Fibroblast of lung (primary cell): Measurements from ENCODE around the gene RAB9A. TPM values are rescaled to one million over a fixed set of nuclear protein-coding genes. Genes with fewer than 3 reads are reported as not detected.
"Not testable (repeated sequence)": the region's sequence is repeated elsewhere in the genome, so short reads cannot be mapped to it uniquely, and the experiment has no call there.

Experiments
- DNase-seq, 2 donors: peaks; one replicate each; pipeline versions ENCODE4 v3.0.0 to v3.0.0-alpha.2; 2010; ENCODE audit warnings: low read depth in 2 of 2
- H2AFZ ChIP-seq: 2 replicates; pipeline ENCODE4 v1.5.1; 2012; ENCODE audit warnings: low read length, control low read depth, inconsistent platforms
- H3K27ac ChIP-seq: 2 replicates; pipeline ENCODE4 v1.5.1; 2011; ENCODE audit warnings: low read length, control low read depth; ENCODE audit not compliant: insufficient read depth
- H3K27me3 ChIP-seq: 2 replicates; pipeline ENCODE4 v1.5.1; 2011; ENCODE audit warnings: mild to moderate bottlenecking, low read length; ENCODE audit not compliant: control insufficient read depth, insufficient read depth
- H3K36me3 ChIP-seq: 2 replicates; pipeline ENCODE4 v1.5.1; 2011; ENCODE audit warnings: low read length; ENCODE audit not compliant: control insufficient read depth, insufficient read depth
- H3K4me1 ChIP-seq: 2 replicates; pipeline ENCODE4 v1.5.1; 2011; ENCODE audit warnings: low read length; ENCODE audit not compliant: control insufficient read depth, insufficient read depth; ENCODE audit errors: extremely low read depth
- H3K4me2 ChIP-seq: 2 replicates; pipeline ENCODE4 v1.5.1; 2011; ENCODE audit warnings: low read length, control low read depth; ENCODE audit not compliant: insufficient read depth; ENCODE audit errors: extremely low read depth
- H3K4me3 ChIP-seq, 4 experiments: fragments of 200-600 bp in 1 of 4; sonication (generic) in 1 of 4; replicated peaks in 1 of 4; 2 replicates each; pipeline ENCODE4 v1.5.1; 2011 to 2016; ENCODE audit warnings: low read length in 4 of 4, low read depth in 3 of 4, mild to moderate bottlenecking in 3 of 4, control low read depth in 2 of 4, inconsistent platforms in 1 of 4, mixed read lengths in 1 of 4; ENCODE audit not compliant: insufficient read depth in 1 of 4; ENCODE audit errors: control extremely low read depth in 1 of 4
- H3K79me2 ChIP-seq: 2 replicates; pipeline ENCODE4 v1.5.1; 2012; ENCODE audit warnings: mild to moderate bottlenecking, low read length, inconsistent platforms; ENCODE audit not compliant: control insufficient read depth, insufficient read depth
- H3K9ac ChIP-seq: 2 replicates; pipeline ENCODE4 v1.5.1; 2011; ENCODE audit warnings: mild to moderate bottlenecking, low read length, control low read depth; ENCODE audit not compliant: insufficient read depth
- H3K9me3 ChIP-seq: 2 replicates; pipeline ENCODE4 v1.5.1; 2012; ENCODE audit warnings: low read depth, low read length; ENCODE audit not compliant: control insufficient read depth, insufficient read depth
- H4K20me1 ChIP-seq: 2 replicates; pipeline ENCODE4 v1.5.1; 2011; ENCODE audit warnings: low read length; ENCODE audit not compliant: control insufficient read depth, insufficient read depth; ENCODE audit errors: extremely low read depth
- EZH2 ChIP-seq: IDR thresholded peaks from 2 replicates; pipeline ENCODE4 v1.5.1; 2012; ENCODE audit warnings: low read length, control low read depth, mild to moderate bottlenecking; ENCODE audit errors: missing control alignments
- polyA minus RNA-seq: library from RNA; depleted of rRNA, polyadenylated mRNA; stranded (reverse); fragments of >200 nt; gene quantifications from 2 replicates; pipeline ENCODE4 v1.2.3, GENCODE V29; 2011; ENCODE audit warnings: low replicate concordance
- polyA plus RNA-seq, 2 donors: library from polyadenylated mRNA; depleted of rRNA in 1 of 2; stranded (reverse) in 1 of 2; unstranded in 1 of 2; fragments of >200 nt; gene quantifications; 2 replicates each; pipeline ENCODE4 v1.2.1, GENCODE V29; 2011 to 2012; ENCODE audit warnings: missing spikeins in 1 of 2
- total RNA-seq: library from RNA; depleted of rRNA; stranded (reverse); fragments of >200 nt; gene quantifications from 2 replicates; pipeline ENCODE4 v1.2.1, GENCODE V29; 2014
- TF ChIP-seq, protein P1 (sequence below), 2 donors: IDR thresholded peaks in 1 of 2; conservative IDR thresholded peaks in 1 of 2; 1 replicate in 1 of 2; 2 replicates in 1 of 2; pipeline ENCODE4 v1.5.1; 2011 to 2012; ENCODE audit warnings: low read length in 2 of 2, control low read depth in 1 of 2, inconsistent platforms in 1 of 2, low read depth in 1 of 2, mild to moderate bottlenecking in 1 of 2

Gene RAB9A, protein sequence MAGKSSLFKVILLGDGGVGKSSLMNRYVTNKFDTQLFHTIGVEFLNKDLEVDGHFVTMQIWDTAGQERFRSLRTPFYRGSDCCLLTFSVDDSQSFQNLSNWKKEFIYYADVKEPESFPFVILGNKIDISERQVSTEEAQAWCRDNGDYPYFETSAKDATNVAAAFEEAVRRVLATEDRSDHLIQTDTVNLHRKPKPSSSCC
- total RNA-seq (30.3 and 40.3 TPM in 2 replicates), polyA plus RNA-seq (43.1 and 44.2 TPM in 2 replicates), polyA minus RNA-seq (1.2 and 1.9 TPM in 2 replicates)
- polyA plus RNA-seq (2012): 25.8 and 29.2 TPM in 2 replicates

GRCh38 chrX:13688958-13689740 is at the start of gene RAB9A:
Gene RAB9A (plus strand): TSS chrX:13689128. CDS start chrX:13708747, 19,619 bp downstream.
- no peak for TF ChIP-seq EZH2
- TF ChIP-seq, protein P1, sequence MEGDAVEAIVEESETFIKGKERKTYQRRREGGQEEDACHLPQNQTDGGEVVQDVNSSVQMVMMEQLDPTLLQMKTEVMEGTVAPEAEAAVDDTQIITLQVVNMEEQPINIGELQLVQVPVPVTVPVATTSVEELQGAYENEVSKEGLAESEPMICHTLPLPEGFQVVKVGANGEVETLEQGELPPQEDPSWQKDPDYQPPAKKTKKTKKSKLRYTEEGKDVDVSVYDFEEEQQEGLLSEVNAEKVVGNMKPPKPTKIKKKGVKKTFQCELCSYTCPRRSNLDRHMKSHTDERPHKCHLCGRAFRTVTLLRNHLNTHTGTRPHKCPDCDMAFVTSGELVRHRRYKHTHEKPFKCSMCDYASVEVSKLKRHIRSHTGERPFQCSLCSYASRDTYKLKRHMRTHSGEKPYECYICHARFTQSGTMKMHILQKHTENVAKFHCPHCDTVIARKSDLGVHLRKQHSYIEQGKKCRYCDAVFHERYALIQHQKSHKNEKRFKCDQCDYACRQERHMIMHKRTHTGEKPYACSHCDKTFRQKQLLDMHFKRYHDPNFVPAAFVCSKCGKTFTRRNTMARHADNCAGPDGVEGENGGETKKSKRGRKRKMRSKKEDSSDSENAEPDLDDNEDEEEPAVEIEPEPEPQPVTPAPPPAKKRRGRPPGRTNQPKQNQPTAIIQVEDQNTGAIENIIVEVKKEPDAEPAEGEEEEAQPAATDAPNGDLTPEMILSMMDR (conservative IDR thresholded peaks at IDR 0.05 in 1 of 2, IDR thresholded peaks at IDR 0.05 in 1 of 2; ENCODE audit: low read depth in 1 of 2, low read length in 2 of 2): no peak
- no peaks in the 10 kb centered on the region for H3K36me3 ChIP-seq
- no peaks in the 10 kb centered on the region for H3K27me3 ChIP-seq
- peak within 1 kb of the TSS; percentile 87 for H3K27ac ChIP-seq
- no peaks in the 10 kb centered on the region for H4K20me1 ChIP-seq
- peak within 1 kb of the TSS; percentile 90 for H3K9ac ChIP-seq
- no peaks in the 10 kb centered on the region for H3K9me3 ChIP-seq
- DNase-seq: peak; percentile 62 to 70
- no peaks in the 10 kb centered on the region for H3K4me1 ChIP-seq
- peak within 1 kb of the TSS; percentile 69 for H2AFZ ChIP-seq
- H3K4me3 ChIP-seq: peak within 1 kb of the TSS; percentile 50 to 88 (median 84)
- H3K4me2 ChIP-seq: peak within 1 kb of the TSS; percentile 85
- peaks cover 42% of the 10 kb centered on the region for H3K79me2 ChIP-seq

GRCh38 chrX:13641684-13642083 is 47.2 kb upstream of the RAB9A start:
- H3K4me3 ChIP-seq, DNase-seq, H3K36me3 ChIP-seq, H3K4me1 ChIP-seq, H3K9me3 ChIP-seq, H3K27ac ChIP-seq, H3K79me2 ChIP-seq, H3K27me3 ChIP-seq, H3K9ac ChIP-seq, H3K4me2 ChIP-seq, H4K20me1 ChIP-seq, H2AFZ ChIP-seq: not testable (repeated sequence)

- H4K20me1 ChIP-seq: no peaks in the 10 kb centered on the region
- TF ChIP-seq EZH2: no peak
- TF ChIP-seq, protein P1 (conservative IDR thresholded peaks at IDR 0.05 in 1 of 2, IDR thresholded peaks at IDR 0.05 in 1 of 2; ENCODE audit: low read depth in 1 of 2, low read length in 2 of 2): no peak
- H3K36me3 ChIP-seq: no peaks in the 10 kb centered on the region
- no peak overlapping the region for H3K4me2 ChIP-seq
- H2AFZ ChIP-seq: no peak overlapping the region
- no peak overlapping the region for H3K4me3 ChIP-seq
- no peak for DNase-seq
- no peak overlapping the region for H3K9ac ChIP-seq
- H3K27ac ChIP-seq: no peak overlapping the region
- H3K79me2 ChIP-seq: no peaks in the 10 kb centered on the region
- no peaks in the 10 kb centered on the region for H3K27me3 ChIP-seq
- peaks cover 8% of the 10 kb centered on the region for H3K4me1 ChIP-seq
- H3K9me3 ChIP-seq: no peaks in the 10 kb centered on the region
Measured at GRCh38 chrX:13645464-13646153, 43.3 kb upstream of the RAB9A start.
